ENCODE measurements around the gene C1orf21.

Gene C1orf21

DNA sequence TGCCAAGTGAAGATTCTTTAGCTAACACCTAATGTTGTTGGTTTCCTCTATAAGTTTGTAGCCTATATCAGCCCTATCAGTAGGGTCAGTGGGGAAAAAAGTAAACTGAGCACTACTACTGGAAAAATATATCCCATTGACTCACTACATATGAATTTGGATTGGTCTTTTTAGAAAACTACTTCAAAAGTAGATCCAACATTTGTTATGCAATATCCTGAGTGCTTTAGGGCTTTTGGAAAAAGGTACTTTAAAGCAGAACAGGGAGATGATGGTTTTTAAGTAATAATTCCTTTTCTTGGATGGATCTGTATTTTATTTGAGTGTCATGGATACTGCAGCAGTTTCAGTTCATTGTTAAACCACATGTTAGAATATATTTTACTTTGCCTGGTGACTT is 7.1 kb downstream of the C1orf21 start:
- Histone ChIP-seq H3K27ac (ENCODE audit: low read depth, low read length, poor library complexity, severe bottlenecking) (no peak overlapping the region), H3K27me3 (ENCODE audit: insufficient read depth, low read length) (no peaks in the 10 kb centered on the region; the same call in none of the 2 replicates), H3K4me1 (ENCODE audit: insufficient read depth, low read length, severe bottlenecking) (no peaks in the 10 kb centered on the region), H3K9me3 (ENCODE audit: low read length) (no peaks in the 10 kb centered on the region), H3F3A (ENCODE audit: insufficient read depth, low read length) (no peaks in the 10 kb centered on the region), H3K4me3 (ENCODE audit: low read depth, low read length, poor library complexity, severe bottlenecking) (no peak overlapping the region), H3K79me2 (ENCODE audit: insufficient read depth, low read length) (no peaks in the 10 kb centered on the region), H3K9ac (ENCODE audit: low read length) (no peak overlapping the region), H3K36me3 (ENCODE audit: insufficient read depth, low read length) (no peaks in the 10 kb centered on the region), H3K4me2 (ENCODE audit: low read length) (no peak overlapping the region), H3K9me2 (ENCODE audit: low read depth, low read length) (no peaks in the 10 kb centered on the region), H4K20me1 (ENCODE audit: insufficient read depth, low read length) (no peaks in the 10 kb centered on the region), H2AFZ (ENCODE audit: low read length) (no peak overlapping the region)
- TF ChIP-seq EZH2 (IDR thresholded peaks at IDR 0.05; ENCODE audit: borderline replicate concordance, low read length) = no peak
- TF ChIP-seq, protein P1, sequence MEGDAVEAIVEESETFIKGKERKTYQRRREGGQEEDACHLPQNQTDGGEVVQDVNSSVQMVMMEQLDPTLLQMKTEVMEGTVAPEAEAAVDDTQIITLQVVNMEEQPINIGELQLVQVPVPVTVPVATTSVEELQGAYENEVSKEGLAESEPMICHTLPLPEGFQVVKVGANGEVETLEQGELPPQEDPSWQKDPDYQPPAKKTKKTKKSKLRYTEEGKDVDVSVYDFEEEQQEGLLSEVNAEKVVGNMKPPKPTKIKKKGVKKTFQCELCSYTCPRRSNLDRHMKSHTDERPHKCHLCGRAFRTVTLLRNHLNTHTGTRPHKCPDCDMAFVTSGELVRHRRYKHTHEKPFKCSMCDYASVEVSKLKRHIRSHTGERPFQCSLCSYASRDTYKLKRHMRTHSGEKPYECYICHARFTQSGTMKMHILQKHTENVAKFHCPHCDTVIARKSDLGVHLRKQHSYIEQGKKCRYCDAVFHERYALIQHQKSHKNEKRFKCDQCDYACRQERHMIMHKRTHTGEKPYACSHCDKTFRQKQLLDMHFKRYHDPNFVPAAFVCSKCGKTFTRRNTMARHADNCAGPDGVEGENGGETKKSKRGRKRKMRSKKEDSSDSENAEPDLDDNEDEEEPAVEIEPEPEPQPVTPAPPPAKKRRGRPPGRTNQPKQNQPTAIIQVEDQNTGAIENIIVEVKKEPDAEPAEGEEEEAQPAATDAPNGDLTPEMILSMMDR (IDR thresholded peaks at IDR 0.05; ENCODE audit: low read length) = no peak

DNA sequence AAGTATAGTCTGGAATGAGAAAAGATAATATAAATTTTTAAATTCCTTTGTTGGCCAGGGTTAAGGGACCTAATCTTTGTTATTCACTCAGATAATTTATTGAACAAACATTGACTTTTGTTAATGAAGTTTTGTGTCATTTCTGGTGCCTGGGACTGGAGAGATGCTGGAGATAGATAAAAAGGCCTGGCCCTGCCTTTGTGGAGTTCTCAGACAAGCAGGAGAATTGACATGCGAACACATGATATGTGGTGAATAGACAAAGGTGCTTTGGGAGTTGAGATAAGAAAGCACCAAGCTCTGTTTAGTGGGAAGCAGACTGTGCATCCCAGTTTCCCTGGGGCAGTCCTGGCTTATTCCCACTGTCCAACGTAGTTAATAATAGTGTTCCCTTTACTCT is 8.5 kb downstream of the C1orf21 start:
- H3K36me3 ChIP-seq (ENCODE audit: insufficient read depth, low read length) = no peaks in the 10 kb centered on the region
- no peaks in the 10 kb centered on the region for H3K4me1 ChIP-seq (ENCODE audit: insufficient read depth, low read length, severe bottlenecking)
- H2AFZ ChIP-seq (ENCODE audit: low read length) = no peak overlapping the region
- no peaks in the 10 kb centered on the region for H3K79me2 ChIP-seq (ENCODE audit: insufficient read depth, low read length)
- H3K4me2 ChIP-seq (ENCODE audit: low read length) = no peak overlapping the region
- H3K4me3 ChIP-seq (ENCODE audit: low read depth, low read length, poor library complexity, severe bottlenecking) = no peak overlapping the region
- no peak overlapping the region for H3K27ac ChIP-seq (ENCODE audit: low read depth, low read length, poor library complexity, severe bottlenecking)
- no peaks in the 10 kb centered on the region for H3F3A ChIP-seq (ENCODE audit: insufficient read depth, low read length)
- H3K27me3 ChIP-seq (ENCODE audit: insufficient read depth, low read length) = no peaks in the 10 kb centered on the region; the same call in 1 of the 2 replicates
- H3K9me2 ChIP-seq (ENCODE audit: low read depth, low read length) = no peaks in the 10 kb centered on the region
- no peaks in the 10 kb centered on the region for H3K9me3 ChIP-seq (ENCODE audit: low read length)
- no peak overlapping the region for H3K9ac ChIP-seq (ENCODE audit: low read length)
- H4K20me1 ChIP-seq (ENCODE audit: insufficient read depth, low read length) = no peaks in the 10 kb centered on the region
- TF ChIP-seq, protein P1 (IDR thresholded peaks at IDR 0.05; ENCODE audit: low read length) = no peak
- no peak for TF ChIP-seq EZH2 (IDR thresholded peaks at IDR 0.05; ENCODE audit: borderline replicate concordance, low read length)

DNA sequence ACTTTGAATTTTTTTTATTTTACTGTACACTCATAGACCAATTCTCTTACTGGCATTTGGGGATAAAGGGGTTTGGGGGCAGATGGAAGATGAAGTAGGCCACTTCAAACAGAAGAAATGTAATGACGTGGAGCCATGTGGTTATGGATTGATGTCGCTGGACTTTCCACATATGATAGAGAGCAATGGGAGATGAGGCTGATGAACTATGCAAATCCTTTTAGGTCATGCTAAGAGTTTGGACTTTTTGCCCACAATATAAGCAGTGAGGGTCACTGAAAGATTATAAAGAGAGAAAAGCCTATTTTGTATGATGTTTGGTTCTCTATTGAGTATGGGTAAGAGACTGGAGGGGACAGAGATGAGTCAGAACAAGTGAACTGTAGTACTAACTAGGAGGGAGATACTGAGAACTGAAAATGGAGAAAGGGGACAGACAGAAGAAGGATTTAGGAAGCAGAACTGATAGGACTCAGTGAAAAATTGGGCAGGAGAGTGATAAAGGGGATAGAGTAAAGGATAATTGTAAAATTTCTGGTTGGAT is 9.2 kb downstream of the C1orf21 start:
- Histone ChIP-seq H3K4me3 (ENCODE audit: low read depth, low read length, poor library complexity, severe bottlenecking) (no peak overlapping the region), H3K9me2 (ENCODE audit: low read depth, low read length) (no peaks in the 10 kb centered on the region), H3K36me3 (ENCODE audit: insufficient read depth, low read length) (no peaks in the 10 kb centered on the region), H3F3A (ENCODE audit: insufficient read depth, low read length) (no peaks in the 10 kb centered on the region), H3K79me2 (ENCODE audit: insufficient read depth, low read length) (no peaks in the 10 kb centered on the region), H4K20me1 (ENCODE audit: insufficient read depth, low read length) (no peaks in the 10 kb centered on the region), H3K27me3 (ENCODE audit: insufficient read depth, low read length) (no peaks in the 10 kb centered on the region; the same call in 1 of the 2 replicates), H2AFZ (ENCODE audit: low read length) (no peak overlapping the region), H3K9ac (ENCODE audit: low read length) (no peak overlapping the region), H3K4me2 (ENCODE audit: low read length) (no peak overlapping the region), H3K27ac (ENCODE audit: low read depth, low read length, poor library complexity, severe bottlenecking) (no peak overlapping the region), H3K9me3 (ENCODE audit: low read length) (no peaks in the 10 kb centered on the region), H3K4me1 (ENCODE audit: insufficient read depth, low read length, severe bottlenecking) (no peaks in the 10 kb centered on the region)
- TF ChIP-seq, protein P1 (IDR thresholded peaks at IDR 0.05; ENCODE audit: low read length) = no peak
- no peak for TF ChIP-seq EZH2 (IDR thresholded peaks at IDR 0.05; ENCODE audit: borderline replicate concordance, low read length)
